Measurements from ENCODE around the gene CCNG2.

DNA sequence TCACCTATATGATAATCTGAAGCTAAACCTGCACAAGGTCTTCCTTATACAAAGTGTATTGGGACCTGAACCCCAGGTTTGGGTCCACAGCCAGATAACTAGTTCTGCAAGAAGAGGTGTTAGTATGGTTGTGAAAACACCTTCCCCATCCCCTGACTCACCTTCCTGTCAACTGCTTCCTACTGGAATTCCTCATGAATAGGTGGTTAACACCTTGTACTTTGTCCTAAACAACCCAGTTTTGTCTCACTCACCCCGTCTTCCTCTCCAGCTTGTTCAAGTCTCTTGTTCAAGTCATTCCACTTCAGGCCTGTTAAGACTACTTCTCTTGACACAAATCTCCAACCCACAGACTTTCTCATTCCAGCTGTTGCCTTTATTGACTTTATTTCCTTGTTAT lies 45.5 kb downstream of the CCNG2 start:
- TF ChIP-seq, protein P1, sequence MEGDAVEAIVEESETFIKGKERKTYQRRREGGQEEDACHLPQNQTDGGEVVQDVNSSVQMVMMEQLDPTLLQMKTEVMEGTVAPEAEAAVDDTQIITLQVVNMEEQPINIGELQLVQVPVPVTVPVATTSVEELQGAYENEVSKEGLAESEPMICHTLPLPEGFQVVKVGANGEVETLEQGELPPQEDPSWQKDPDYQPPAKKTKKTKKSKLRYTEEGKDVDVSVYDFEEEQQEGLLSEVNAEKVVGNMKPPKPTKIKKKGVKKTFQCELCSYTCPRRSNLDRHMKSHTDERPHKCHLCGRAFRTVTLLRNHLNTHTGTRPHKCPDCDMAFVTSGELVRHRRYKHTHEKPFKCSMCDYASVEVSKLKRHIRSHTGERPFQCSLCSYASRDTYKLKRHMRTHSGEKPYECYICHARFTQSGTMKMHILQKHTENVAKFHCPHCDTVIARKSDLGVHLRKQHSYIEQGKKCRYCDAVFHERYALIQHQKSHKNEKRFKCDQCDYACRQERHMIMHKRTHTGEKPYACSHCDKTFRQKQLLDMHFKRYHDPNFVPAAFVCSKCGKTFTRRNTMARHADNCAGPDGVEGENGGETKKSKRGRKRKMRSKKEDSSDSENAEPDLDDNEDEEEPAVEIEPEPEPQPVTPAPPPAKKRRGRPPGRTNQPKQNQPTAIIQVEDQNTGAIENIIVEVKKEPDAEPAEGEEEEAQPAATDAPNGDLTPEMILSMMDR (IDR thresholded peaks at IDR 0.05), result no peak
- TF ChIP-seq POLR2A (IDR thresholded peaks at IDR 0.05), result no peak
